HUES6 (cell line): ENCODE measurements around the gene FOXP3.
A peak's percentile ranks its signal among the peaks of the same experiment; 100 is the strongest.

ENCODE experiments used
- H3K27ac ChIP-seq: 2 replicates; pipeline ENCODE4 v1.7.0; 2013; ENCODE audit warnings: low read depth, mild to moderate bottlenecking, low read length, inconsistent platforms
- H3K27me3 ChIP-seq: 2 replicates; pipeline ENCODE4 v1.6.1; 2013; ENCODE audit warnings: low read length; ENCODE audit not compliant: control insufficient read depth, insufficient read depth
- H3K36me3 ChIP-seq: 2 replicates; pipeline ENCODE4 v1.6.1; 2013; ENCODE audit warnings: low read length; ENCODE audit not compliant: control insufficient read depth, insufficient read depth
- H3K4me1 ChIP-seq: 2 replicates; pipeline ENCODE4 v1.6.1; 2013; ENCODE audit warnings: low read length; ENCODE audit not compliant: control insufficient read depth, insufficient read depth
- H3K4me3 ChIP-seq: 2 replicates; pipeline ENCODE4 v1.5.1; 2013; ENCODE audit warnings: low read depth, low read length
- H3K9ac ChIP-seq: one replicate; pipeline ENCODE4 v1.6.1; 2013; ENCODE audit warnings: mild to moderate bottlenecking, low read length
- H3K9me3 ChIP-seq: 2 replicates; pipeline ENCODE4 v1.6.1; 2013; ENCODE audit warnings: low read depth, low read length; ENCODE audit not compliant: control insufficient read depth, insufficient read depth

FOXP3 gene

GRCh38 chrX:49233176-49233575, 31.3 kb downstream of the FOXP3 start, which contains the start of gene CACNA1F:
CACNA1F (minus strand) TSS chrX:49233340; CDS start chrX:49233309, 31 bp downstream.
- H3K9me3 ChIP-seq = peaks cover 4% of the 10 kb centered on the region; the same call in 1 of the 2 replicates
- H3K36me3 ChIP-seq = no peaks in the 10 kb centered on the region
- H3K27ac ChIP-seq = no peak within 1 kb of the TSS

GRCh38 chrX:49232525-49232924, 32.0 kb downstream of the FOXP3 start:
- H3K9ac ChIP-seq = no peak overlapping the region
- no peaks in the 10 kb centered on the region for H3K36me3 ChIP-seq
- H3K4me3 ChIP-seq = no peak overlapping the region
- H3K9me3 ChIP-seq = peaks cover 4% of the 10 kb centered on the region; the same call in 1 of the 2 replicates
- no peak overlapping the region for H3K27ac ChIP-seq
- no peaks in the 10 kb centered on the region for H3K27me3 ChIP-seq
- peaks cover 4% of the 10 kb centered on the region; the same call in 1 of the 2 replicates for H3K4me1 ChIP-seq

More at GRCh38 chrX:49233176-49233575, 31.3 kb downstream of the FOXP3 start, which contains the start of gene CACNA1F:
- Histone ChIP-seq H3K27me3 (no peaks in the 10 kb centered on the region), H3K4me1 (peaks cover 4% of the 10 kb centered on the region; the same call in 1 of the 2 replicates), H3K4me3 (no peak within 1 kb of the TSS), H3K9ac (no peak within 1 kb of the TSS)

GRCh38 chrX:49231333-49232000, 33.0 kb downstream of the FOXP3 start:
- peaks cover 4% of the 10 kb centered on the region; the same call in 1 of the 2 replicates for H3K9me3 ChIP-seq
- H3K27me3 ChIP-seq = no peaks in the 10 kb centered on the region
- no peak overlapping the region for H3K27ac ChIP-seq
- no peak overlapping the region for H3K9ac ChIP-seq
- peak overlapping the region; percentile 18; the same call in 1 of the 2 replicates for H3K4me3 ChIP-seq
- peaks cover 4% of the 10 kb centered on the region; the same call in 1 of the 2 replicates for H3K4me1 ChIP-seq
- H3K36me3 ChIP-seq = no peaks in the 10 kb centered on the region

- no peak overlapping the region for H3K9ac ChIP-seq
These were observed 33.8 kb downstream of the FOXP3 start for GRCh38 chrX:49230500-49231232.

GRCh38 chrX:49228185-49228584, 36.3 kb downstream of the FOXP3 start:
- no peak overlapping the region for H3K9ac ChIP-seq
- H3K9me3 ChIP-seq = peaks cover 7% of the 10 kb centered on the region; the same call in 1 of the 2 replicates
- H3K27ac ChIP-seq = no peak overlapping the region
- peaks cover 19% of the 10 kb centered on the region; the same call in 1 of the 2 replicates for H3K27me3 ChIP-seq
- H3K4me1 ChIP-seq = peaks cover 4% of the 10 kb centered on the region; the same call in 1 of the 2 replicates
- H3K4me3 ChIP-seq = no peak overlapping the region
- H3K36me3 ChIP-seq = no peaks in the 10 kb centered on the region

More at GRCh38 chrX:49230500-49231232, 33.8 kb downstream of the FOXP3 start:
- Histone ChIP-seq H3K4me1 (peaks cover 4% of the 10 kb centered on the region; the same call in 1 of the 2 replicates), H3K4me3 (peak overlapping the region; percentile 64), H3K27ac (no peak overlapping the region), H3K9me3 (peaks cover 6% of the 10 kb centered on the region; the same call in 1 of the 2 replicates), H3K36me3 (no peaks in the 10 kb centered on the region), H3K27me3 (peaks cover 3% of the 10 kb centered on the region; the same call in 1 of the 2 replicates)

- Histone ChIP-seq H3K4me1 (peaks cover 4% of the 10 kb centered on the region; the same call in 1 of the 2 replicates), H3K27me3 (peaks cover 19% of the 10 kb centered on the region; the same call in 1 of the 2 replicates), H3K36me3 (no peaks in the 10 kb centered on the region), H3K27ac (no peak overlapping the region), H3K9me3 (peaks cover 10% of the 10 kb centered on the region; the same call in 1 of the 2 replicates), H3K9ac (no peak overlapping the region), H3K4me3 (no peak overlapping the region)
These were observed 36.8 kb downstream of the FOXP3 start for GRCh38 chrX:49227726-49228125.

- Histone ChIP-seq H3K9me3 (peaks cover 13% of the 10 kb centered on the region; the same call in 1 of the 2 replicates), H3K27me3 (peaks cover 22% of the 10 kb centered on the region; the same call in 1 of the 2 replicates), H3K27ac (no peak overlapping the region), H3K9ac (no peak overlapping the region), H3K36me3 (no peaks in the 10 kb centered on the region), H3K4me3 (no peak overlapping the region), H3K4me1 (peaks cover 4% of the 10 kb centered on the region; the same call in 1 of the 2 replicates)
These were observed 37.6 kb downstream of the FOXP3 start for GRCh38 chrX:49226946-49227345.

GRCh38 chrX:49225858-49226257, 38.7 kb downstream of the FOXP3 start:
- H3K4me3 ChIP-seq = no peak overlapping the region
- no peak overlapping the region for H3K27ac ChIP-seq
- no peaks in the 10 kb centered on the region for H3K36me3 ChIP-seq
- no peaks in the 10 kb centered on the region for H3K4me1 ChIP-seq
- peaks cover 26% of the 10 kb centered on the region; the same call in 1 of the 2 replicates for H3K27me3 ChIP-seq
- no peak overlapping the region for H3K9ac ChIP-seq
- H3K9me3 ChIP-seq = peaks cover 13% of the 10 kb centered on the region; the same call in 1 of the 2 replicates

GRCh38 chrX:49221868-49222267, 42.6 kb downstream of the FOXP3 start:
- H3K36me3 ChIP-seq = no peaks in the 10 kb centered on the region
- no peak overlapping the region for H3K27ac ChIP-seq
- H3K27me3 ChIP-seq = peaks cover 31% of the 10 kb centered on the region; the same call in 1 of the 2 replicates
- no peak overlapping the region for H3K4me3 ChIP-seq
- H3K4me1 ChIP-seq = no peaks in the 10 kb centered on the region
- H3K9me3 ChIP-seq = peaks cover 29% of the 10 kb centered on the region; the same call in 1 of the 2 replicates
- no peak overlapping the region for H3K9ac ChIP-seq

GRCh38 chrX:49220100-49220499, 44.4 kb downstream of the FOXP3 start:
- Histone ChIP-seq H3K36me3 (no peaks in the 10 kb centered on the region), H3K4me3 (no peak overlapping the region), H3K9ac (no peak overlapping the region), H3K27me3 (peaks cover 22% of the 10 kb centered on the region; the same call in 1 of the 2 replicates), H3K4me1 (no peaks in the 10 kb centered on the region), H3K27ac (no peak overlapping the region), H3K9me3 (peaks cover 25% of the 10 kb centered on the region; the same call in 1 of the 2 replicates)
